Activated T-cell treated with anti-CD3 and anti-CD28 coated beads, Interleukin-2, amount 50 U/mL, for 4 hours (primary cell): ENCODE data around the gene ARID5B. TPM values are rescaled to one million over a fixed set of nuclear protein-coding genes. Genes with fewer than 3 reads are reported as not detected.

Experiments used
- total RNA-seq, 3 donors: library from RNA; stranded (reverse); gene quantifications; one replicate each; pipeline ENCODE4 v1.2.1, GENCODE V29; 2021

Gene ARID5B
- total RNA-seq, 3 donors from 2014 or later: 50.8 to 83.7 (median 69.8) TPM

Other genes with a start within 250 kb of the ARID5B start
- not detected for gene CABCOCO1, start 238.8 kb upstream of the ARID5B start, total RNA-seq